ENCODE data around the gene FCGR3B. TPM values are rescaled to one million over a fixed set of nuclear protein-coding genes. Genes with fewer than 3 reads are reported as not detected.
"Not testable (repeated sequence)": the region's sequence is repeated elsewhere in the genome, so short reads cannot be mapped to it uniquely, and the experiment has no call there.

Gene FCGR3B
- total RNA-seq, 3 donors from 2014 or later, result 1.5 to 1.7 TPM; not detected in 1

DNA sequence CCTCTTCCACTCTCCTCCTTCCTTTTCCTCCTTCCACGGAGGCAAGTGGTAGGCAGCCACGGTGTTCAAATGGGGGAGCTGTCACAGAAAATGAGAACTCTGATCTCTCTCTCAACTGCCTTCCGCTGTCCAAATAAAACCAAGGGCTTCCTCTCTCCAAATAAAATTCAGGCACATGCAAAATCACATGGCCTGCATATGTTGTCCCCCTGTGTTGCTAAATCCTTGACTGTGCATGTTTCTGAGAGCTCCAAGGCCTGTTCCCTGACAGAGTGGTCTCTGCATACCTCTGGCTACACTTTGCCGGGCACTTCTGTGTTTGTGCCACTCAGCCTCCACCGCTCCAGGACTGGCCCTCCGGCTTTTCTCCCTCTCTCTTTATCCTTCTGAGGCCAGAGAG, 42.4 kb downstream of the FCGR3B start:
- intact Hi-C loops (cut with DNase I, micrococcal nuclease); H3K9me3 ChIP-seq; H3K36me3 ChIP-seq (ENCODE audit: low read depth); DNase-seq; H3K4me1 ChIP-seq (ENCODE audit: low read depth); H3K4me3 ChIP-seq; ATAC-seq: not testable (repeated sequence)

DNA sequence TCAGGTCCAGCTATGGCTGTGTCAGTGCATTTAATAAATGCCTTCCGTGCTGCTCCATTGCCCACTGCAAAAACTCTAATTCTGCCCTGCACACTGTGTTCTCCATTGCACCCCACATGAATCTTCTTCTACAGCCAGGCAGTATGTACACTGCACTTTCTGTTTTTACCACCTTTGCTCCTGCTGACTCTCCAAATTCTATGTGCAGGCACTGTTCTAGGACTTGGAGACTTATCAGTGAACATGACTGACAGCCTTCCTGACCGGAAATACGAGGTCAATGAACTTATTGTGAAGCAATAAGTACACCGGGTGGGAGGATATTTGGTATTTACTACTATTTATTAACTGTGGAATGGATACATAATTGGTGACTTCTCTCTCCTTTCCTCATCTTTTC, 48.1 kb downstream of the FCGR3B start:
- DNase-seq; intact Hi-C loops (cut with DNase I, micrococcal nuclease); H3K4me3 ChIP-seq; ATAC-seq; H3K36me3 ChIP-seq (ENCODE audit: low read depth); H3K9me3 ChIP-seq; H3K4me1 ChIP-seq (ENCODE audit: low read depth): not testable (repeated sequence)

DNA sequence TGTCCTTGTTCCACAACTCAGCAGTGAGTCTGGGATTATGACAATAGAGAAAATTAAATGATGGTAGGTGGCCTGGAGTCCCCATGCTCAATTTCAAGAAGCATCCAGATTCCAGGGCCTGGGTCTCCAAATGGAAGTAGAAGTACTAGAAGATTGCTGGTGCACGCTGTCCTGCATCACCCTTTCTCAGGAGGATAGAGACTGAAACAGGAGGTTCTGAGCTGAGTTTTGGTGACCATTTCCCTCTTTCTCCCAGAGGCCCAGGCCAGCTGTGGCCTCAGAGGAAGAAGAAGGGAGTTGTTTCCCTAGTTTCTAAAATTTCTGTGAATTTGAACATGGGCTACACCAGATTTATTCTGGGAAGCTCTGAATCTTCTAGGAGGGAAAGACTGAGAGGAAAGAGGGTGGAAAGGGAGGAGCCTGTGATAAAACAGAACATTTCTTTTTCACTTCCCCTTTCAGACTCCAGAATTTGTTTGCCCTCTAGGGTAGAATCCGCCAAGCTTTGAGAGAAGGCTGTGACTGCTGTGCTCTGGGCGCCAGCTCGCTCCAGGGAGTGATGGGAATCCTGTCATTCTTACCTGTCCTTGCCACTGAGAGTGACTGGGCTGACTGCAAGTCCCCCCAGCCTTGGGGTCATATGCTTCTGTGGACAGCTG, 50.0 kb downstream of the FCGR3B start:
- H3K4me3 ChIP-seq; H3K4me1 ChIP-seq (ENCODE audit: low read depth); DNase-seq; intact Hi-C loops (cut with DNase I, micrococcal nuclease); H3K36me3 ChIP-seq (ENCODE audit: low read depth); H3K9me3 ChIP-seq: not testable (repeated sequence)
- ATAC-seq, result peak; percentile 69

DNA sequence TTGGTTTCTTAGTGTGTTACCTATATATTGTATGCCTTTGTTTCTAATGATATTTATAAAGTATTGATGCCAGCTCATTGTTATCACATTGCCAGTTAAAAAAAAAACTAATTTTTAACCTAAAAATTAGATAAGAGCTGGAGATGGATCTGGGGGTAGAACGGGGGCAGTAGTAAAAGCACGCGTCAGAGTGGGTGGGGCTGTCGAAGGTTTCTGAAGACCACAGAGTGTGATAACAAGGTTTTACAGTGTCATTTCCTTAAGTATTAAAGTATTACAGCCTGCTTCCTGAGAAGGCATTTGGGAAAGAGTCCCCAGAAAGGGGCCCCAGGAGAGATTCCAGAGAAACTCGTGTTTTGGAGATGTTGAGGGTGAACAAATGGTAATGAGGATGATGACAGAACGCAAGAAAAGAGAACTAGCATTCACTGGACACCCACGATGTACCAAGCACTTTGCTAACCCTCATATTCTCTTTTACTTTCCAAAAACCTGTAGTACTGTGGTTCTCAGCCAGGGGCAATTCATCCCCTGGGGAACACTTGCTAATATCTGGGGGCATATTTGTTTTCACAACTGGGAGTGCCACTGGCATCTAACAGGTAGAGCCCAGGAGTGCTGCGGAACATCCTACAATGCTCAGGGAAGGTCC, 51.0 kb downstream of the FCGR3B start:
- H3K9me3 ChIP-seq; DNase-seq; H3K4me1 ChIP-seq (ENCODE audit: low read depth); intact Hi-C loops (cut with DNase I, micrococcal nuclease); ATAC-seq; H3K4me3 ChIP-seq; H3K36me3 ChIP-seq (ENCODE audit: low read depth): not testable (repeated sequence)

- H3K4me1 ChIP-seq (ENCODE audit: low read depth); DNase-seq; H3K9me3 ChIP-seq; H3K36me3 ChIP-seq (ENCODE audit: low read depth); H3K4me3 ChIP-seq; intact Hi-C loops (cut with DNase I, micrococcal nuclease); ATAC-seq: not testable (repeated sequence)
Measured at GRCh38 chr1:161576676-161577075, 54.3 kb downstream of the FCGR3B start.

Other genes starting within 250 kb of the FCGR3B start
- gene FCGR2A, start 125.7 kb downstream of the FCGR3B start, total RNA-seq, result 10 to 100 TPM in 2 of 3 donors, 1 to 10 TPM in 1; 7.7 to 25.0 (median 23.7) TPM
- 1 to 10 TPM in 2 of 3 donors, under 1 TPM in 1; 0.61 to 2.0 (median 1.8) TPM for gene HSPA6, start 106.6 kb downstream of the FCGR3B start, total RNA-seq
- gene FCGR3A, start 81.4 kb downstream of the FCGR3B start, total RNA-seq, result 10 to 100 TPM in 2 of 3 donors, 1 to 10 TPM in 1; 1.1 to 23.1 (median 19.8) TPM
- 10 to 100 TPM in 2 of 3 donors, 1 to 10 TPM in 1; 5.1 to 18.7 (median 14.8) TPM for gene FCGR2B, start 32.0 kb upstream of the FCGR3B start, total RNA-seq
- under 1 TPM in 2 of 3 donors, not detected in 1; 0.41 to 0.49 TPM for gene FCRLA, start 76.1 kb upstream of the FCGR3B start, total RNA-seq
- gene FCRLB, start 90.4 kb upstream of the FCGR3B start, total RNA-seq, result under 1 TPM in 1 of 3 donors, not detected in 2; 0.28 TPM
- 10 to 100 TPM; 14.3 to 19.5 (median 15.1) TPM for gene DUSP12, start 118.6 kb upstream of the FCGR3B start, total RNA-seq
- 10 to 100 TPM; 21.7 to 24.9 (median 24.5) TPM for gene ATF6, start 135.1 kb upstream of the FCGR3B start, total RNA-seq

Measured in mucosa of descending colon (tissue), 3 donors.